HL-60 (cell line): Measurements from ENCODE around the gene IPO11.

Experiments used
- GABPA ChIP-seq: IDR thresholded peaks from 2 replicates; pipeline ENCODE4 v1.6.1; 2012; ENCODE audit warnings: low read depth
- POLR2AphosphoS5 ChIP-seq: IDR thresholded peaks from 2 replicates; pipeline ENCODE4 v1.6.1; 2012; ENCODE audit warnings: low read depth
- SPI1 ChIP-seq: IDR thresholded peaks from 2 replicates; pipeline ENCODE4 v1.6.1; 2012; ENCODE audit warnings: low read depth, mild to moderate bottlenecking, borderline replicate concordance
- TF ChIP-seq, protein P1 (sequence below): IDR thresholded peaks from one replicate; pipeline ENCODE4 v1.5.1; 2011; ENCODE audit warnings: low read length, control low read depth, inconsistent platforms; ENCODE audit not compliant: insufficient read depth

- TF ChIP-seq, protein P1, sequence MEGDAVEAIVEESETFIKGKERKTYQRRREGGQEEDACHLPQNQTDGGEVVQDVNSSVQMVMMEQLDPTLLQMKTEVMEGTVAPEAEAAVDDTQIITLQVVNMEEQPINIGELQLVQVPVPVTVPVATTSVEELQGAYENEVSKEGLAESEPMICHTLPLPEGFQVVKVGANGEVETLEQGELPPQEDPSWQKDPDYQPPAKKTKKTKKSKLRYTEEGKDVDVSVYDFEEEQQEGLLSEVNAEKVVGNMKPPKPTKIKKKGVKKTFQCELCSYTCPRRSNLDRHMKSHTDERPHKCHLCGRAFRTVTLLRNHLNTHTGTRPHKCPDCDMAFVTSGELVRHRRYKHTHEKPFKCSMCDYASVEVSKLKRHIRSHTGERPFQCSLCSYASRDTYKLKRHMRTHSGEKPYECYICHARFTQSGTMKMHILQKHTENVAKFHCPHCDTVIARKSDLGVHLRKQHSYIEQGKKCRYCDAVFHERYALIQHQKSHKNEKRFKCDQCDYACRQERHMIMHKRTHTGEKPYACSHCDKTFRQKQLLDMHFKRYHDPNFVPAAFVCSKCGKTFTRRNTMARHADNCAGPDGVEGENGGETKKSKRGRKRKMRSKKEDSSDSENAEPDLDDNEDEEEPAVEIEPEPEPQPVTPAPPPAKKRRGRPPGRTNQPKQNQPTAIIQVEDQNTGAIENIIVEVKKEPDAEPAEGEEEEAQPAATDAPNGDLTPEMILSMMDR, result no peak
- TF ChIP-seq POLR2AphosphoS5, result no peak
- TF ChIP-seq SPI1, result no peak
- no peak for TF ChIP-seq GABPA
Measured at GRCh38 chr5:62550103-62550502, 137.5 kb downstream of the IPO11 start.
